CD14-positive monocyte (primary cell): ENCODE results near the gene MYO1E. TPM values are rescaled to one million over a fixed set of nuclear protein-coding genes. Genes with fewer than 3 reads are reported as not detected.
A peak's percentile ranks its signal among the peaks of the same experiment; 100 is the strongest.

Experiments used
- DNase-seq, 3 donors: peaks; one replicate each; pipeline ENCODE4 v3.0.0-alpha.2; 2011 to 2022
- H2AFZ ChIP-seq: 2 replicates; pipeline ENCODE4 v1.6.0; 2012; ENCODE audit warnings: mild to moderate bottlenecking, low read depth, low read length, inconsistent platforms; ENCODE audit not compliant: insufficient read depth, poor library complexity, severe bottlenecking
- H3K27ac ChIP-seq, 2 donors: 1 replicate in 1 of 2; 2 replicates in 1 of 2; pipeline ENCODE4 v1.5.1; 2012 to 2013; ENCODE audit warnings: low read length in 2 of 2, control low read depth in 1 of 2, inconsistent platforms in 1 of 2, low read depth in 1 of 2, mild to moderate bottlenecking in 1 of 2
- H3K27me3 ChIP-seq, 2 donors: one replicate each; pipeline versions ENCODE4 v1.6.0 to v1.6.1; 2011 to 2013; ENCODE audit warnings: low read length in 2 of 2; ENCODE audit not compliant: control insufficient read depth in 2 of 2, insufficient read depth in 2 of 2
- H3K36me3 ChIP-seq, 2 donors: replicated peaks in 1 of 2; 1 replicate in 1 of 2; 2 replicates in 1 of 2; pipeline versions ENCODE4 v1.5.1 to v1.6.1; 2012 to 2013; ENCODE audit warnings: low read length in 2 of 2, control low read depth in 1 of 2, inconsistent platforms in 1 of 2, mild to moderate bottlenecking in 1 of 2; ENCODE audit not compliant: insufficient read depth in 2 of 2, control insufficient read depth in 1 of 2
- H3K4me1 ChIP-seq, 2 donors: 1 replicate in 1 of 2; 2 replicates in 1 of 2; pipeline versions ENCODE4 v1.5.1 to v1.6.1; 2012 to 2013; ENCODE audit warnings: low read length in 2 of 2, control low read depth in 1 of 2, inconsistent platforms in 1 of 2, mild to moderate bottlenecking in 1 of 2, moderate library complexity in 1 of 2; ENCODE audit not compliant: insufficient read depth in 2 of 2, control insufficient read depth in 1 of 2
- H3K4me2 ChIP-seq: replicated peaks from 2 replicates; pipeline ENCODE3; 2012; ENCODE audit warnings: low read length, moderate library complexity, mild to moderate bottlenecking; ENCODE audit not compliant: poor library complexity, severe bottlenecking; ENCODE audit errors: extremely low read depth
- H3K4me3 ChIP-seq, 3 experiments: fragments of 200-600 bp in 1 of 3; sonication (generic) in 1 of 3; replicated peaks in 1 of 3; 1 replicate in 2 of 3; 2 replicates in 1 of 3; pipeline ENCODE4 v1.5.1; 2011 to 2013; ENCODE audit warnings: low read length in 3 of 3, mild to moderate bottlenecking in 3 of 3, control low read depth in 2 of 3, low read depth in 2 of 3, inconsistent platforms in 1 of 3, moderate library complexity in 1 of 3
- H3K79me2 ChIP-seq: 2 replicates; pipeline ENCODE4 v1.6.0; 2012; ENCODE audit warnings: mild to moderate bottlenecking, control low read depth, inconsistent platforms, low read length, moderate library complexity; ENCODE audit not compliant: insufficient read depth
- H3K9ac ChIP-seq: 2 replicates; pipeline ENCODE4 v1.6.0; 2017; ENCODE audit warnings: low read length, mild to moderate bottlenecking; ENCODE audit not compliant: insufficient read depth, poor library complexity, severe bottlenecking
- H3K9me3 ChIP-seq, 2 donors: replicated peaks in 1 of 2; 1 replicate in 1 of 2; 2 replicates in 1 of 2; pipeline versions ENCODE4 v1.5.1 to v1.6.1; 2012 to 2013; ENCODE audit warnings: low read length in 2 of 2, control low read depth in 1 of 2; ENCODE audit not compliant: control insufficient read depth in 1 of 2, insufficient read depth in 1 of 2
- H4K20me1 ChIP-seq: 2 replicates; pipeline ENCODE4 v1.6.0; 2012; ENCODE audit warnings: mild to moderate bottlenecking, low read length, control low read depth, moderate library complexity; ENCODE audit not compliant: insufficient read depth
- H3K27ac Mint-ChIP-seq, 7 donors: one replicate each; pipeline ENCODE4 v1.8.0; 2020; ENCODE audit warnings: mild to moderate bottlenecking in 7 of 7, mixed read lengths in 7 of 7, moderate library complexity in 6 of 7, inconsistent platforms in 2 of 7
- H3K27me3 Mint-ChIP-seq, 3 donors: one replicate each; pipeline ENCODE4 v1.8.0; 2021 to 2022; ENCODE audit warnings: low read depth in 3 of 3, mild to moderate bottlenecking in 3 of 3, mixed read lengths in 3 of 3, moderate library complexity in 3 of 3, inconsistent platforms in 1 of 3
- H3K36me3 Mint-ChIP-seq, 2 donors: one replicate each; pipeline ENCODE4 v1.8.0; 2020; ENCODE audit warnings: mixed read lengths in 2 of 2, inconsistent platforms in 1 of 2, mild to moderate bottlenecking in 1 of 2
- H3K4me1 Mint-ChIP-seq: one replicate; pipeline ENCODE4 v1.8.0; 2020; ENCODE audit warnings: mild to moderate bottlenecking, mixed read lengths
- H3K4me3 Mint-ChIP-seq, 2 donors: one replicate each; pipeline ENCODE4 v1.8.0; 2020; ENCODE audit warnings: mild to moderate bottlenecking in 2 of 2, mixed read lengths in 2 of 2, moderate library complexity in 1 of 2
- H3K9me3 Mint-ChIP-seq, 7 donors: one replicate each; pipeline ENCODE4 v1.8.0; 2020 to 2022; ENCODE audit warnings: mixed read lengths in 7 of 7, mild to moderate bottlenecking in 6 of 7, moderate library complexity in 6 of 7, inconsistent platforms in 2 of 7
- WGBS: methylation state at CpG from one replicate; pipeline ENCODE4 v1.1.5; 2013; ENCODE audit warnings: missing lambda C conversion rate; ENCODE audit not compliant: insufficient coverage; 5-methylcytosine and 5-hydroxymethylcytosine counted together
- intact Hi-C, 2 donors: fragments of 100-400 bp; cut with micrococcal nuclease; formaldehyde crosslinking; loops; one replicate each; pipeline versions ENCODE4 v1.15.0 to v1.15.1; 2023
- polyA plus RNA-seq, 3 donors: library from polyadenylated mRNA; depleted of rRNA in 1 of 3; unstranded in 2 of 3; stranded (reverse) in 1 of 3; fragments of 300-500 nt in 2 of 3; fragments of >200 nt in 1 of 3; fragmentation: Illumina TruSeq in 2 of 3; gene quantifications; 1 replicate in 2 of 3; 2 replicates in 1 of 3; pipeline ENCODE4 v1.2.3, GENCODE V29; 2012 to 2021
- TF ChIP-seq, protein P1 (sequence below): fragments of 200-600 bp; IDR thresholded peaks from one replicate; pipeline ENCODE4 v1.8.0; 2022; ENCODE audit warnings: antibody characterized with exemption, mild to moderate bottlenecking

The MYO1E gene
- polyA plus RNA-seq, 3 donors: 5.5 to 16.2 (median 6.2) TPM

DNA sequence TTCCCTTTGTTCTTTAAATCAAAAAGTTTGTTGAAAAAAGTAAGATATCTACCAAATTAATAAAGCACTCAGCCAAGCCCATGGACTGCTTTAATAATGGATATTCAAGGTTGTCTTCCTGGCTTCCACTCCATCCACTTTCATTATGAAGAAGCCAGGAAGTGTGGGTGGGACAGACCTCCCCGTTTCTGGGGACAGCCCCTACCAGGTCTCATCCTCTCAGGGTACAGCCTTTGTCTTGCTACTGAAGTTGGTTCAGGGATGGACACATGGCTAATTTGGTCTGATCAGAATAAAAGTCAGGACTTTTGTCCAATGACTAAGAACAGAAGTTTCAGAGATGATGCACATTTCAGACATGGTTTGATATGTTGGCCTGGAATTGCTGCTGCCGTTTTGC, 235.1 kb downstream of the MYO1E start:
- H3K27ac Mint-ChIP-seq: peak overlapping the region in 4 of 7 donors; percentile 46 to 65 (median 60)
- no peaks in the 10 kb centered on the region for H3K4me1 Mint-ChIP-seq
- H3K36me3 Mint-ChIP-seq: peaks cover 72 to 95% of the 10 kb centered on the region in 2 donors
- intact Hi-C loops: no loop called here
- Histone ChIP-seq H3K4me3 (no peak overlapping the region), H3K4me1 (no peaks in the 10 kb centered on the region), H3K27ac (peak overlapping the region in 1 of 2 donors; percentile 32), H3K79me2 (no peaks in the 10 kb centered on the region), H3K27me3 (no peaks in the 10 kb centered on the region), H4K20me1 (no peaks in the 10 kb centered on the region), H3K4me2 (no peak overlapping the region), H3K9me3 (no peaks in the 10 kb centered on the region), H2AFZ (no peak overlapping the region), H3K36me3 (peaks cover 65 to 92% of the 10 kb centered on the region in 2 donors), H3K9ac (no peak overlapping the region)
- DNase-seq: no peak
- H3K9me3 Mint-ChIP-seq: peaks cover 0 to 2% (median 0%) of the 10 kb centered on the region in 7 donors
- TF ChIP-seq, protein P1, sequence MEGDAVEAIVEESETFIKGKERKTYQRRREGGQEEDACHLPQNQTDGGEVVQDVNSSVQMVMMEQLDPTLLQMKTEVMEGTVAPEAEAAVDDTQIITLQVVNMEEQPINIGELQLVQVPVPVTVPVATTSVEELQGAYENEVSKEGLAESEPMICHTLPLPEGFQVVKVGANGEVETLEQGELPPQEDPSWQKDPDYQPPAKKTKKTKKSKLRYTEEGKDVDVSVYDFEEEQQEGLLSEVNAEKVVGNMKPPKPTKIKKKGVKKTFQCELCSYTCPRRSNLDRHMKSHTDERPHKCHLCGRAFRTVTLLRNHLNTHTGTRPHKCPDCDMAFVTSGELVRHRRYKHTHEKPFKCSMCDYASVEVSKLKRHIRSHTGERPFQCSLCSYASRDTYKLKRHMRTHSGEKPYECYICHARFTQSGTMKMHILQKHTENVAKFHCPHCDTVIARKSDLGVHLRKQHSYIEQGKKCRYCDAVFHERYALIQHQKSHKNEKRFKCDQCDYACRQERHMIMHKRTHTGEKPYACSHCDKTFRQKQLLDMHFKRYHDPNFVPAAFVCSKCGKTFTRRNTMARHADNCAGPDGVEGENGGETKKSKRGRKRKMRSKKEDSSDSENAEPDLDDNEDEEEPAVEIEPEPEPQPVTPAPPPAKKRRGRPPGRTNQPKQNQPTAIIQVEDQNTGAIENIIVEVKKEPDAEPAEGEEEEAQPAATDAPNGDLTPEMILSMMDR: no peak
- H3K27me3 Mint-ChIP-seq: peaks cover 0 to 1% (median 0%) of the 10 kb centered on the region in 3 donors
- H3K4me3 Mint-ChIP-seq: no peak overlapping the region
- WGBS: 89% methylated on average over 1 of the region's 2 CpGs

DNA sequence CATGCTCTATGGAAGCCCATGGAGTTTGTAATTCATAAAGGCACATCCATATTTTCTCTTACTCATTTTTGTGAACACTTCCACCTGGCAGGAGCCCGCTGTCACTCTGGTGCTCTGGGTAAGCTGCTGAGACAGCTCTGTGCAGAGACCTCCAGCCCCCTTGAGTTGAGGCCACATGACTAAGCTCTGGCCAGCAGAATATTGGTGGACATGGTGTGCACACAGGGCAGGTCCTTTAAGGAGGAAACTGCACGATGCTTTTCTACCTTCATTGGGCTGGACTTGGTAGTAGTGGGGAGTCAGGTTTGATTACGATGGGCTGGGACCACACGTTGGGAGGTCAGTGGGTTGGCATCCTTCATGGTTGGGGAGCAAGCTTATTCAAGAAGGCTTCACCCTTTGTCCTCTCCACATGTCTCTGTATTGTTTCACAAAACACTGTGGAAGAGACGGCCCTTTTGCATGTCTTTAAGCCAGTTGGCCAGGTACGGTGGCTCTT, 238.7 kb downstream of the MYO1E start:
- no peak overlapping the region for H3K4me2 ChIP-seq
- DNase-seq: no peak
- no peak overlapping the region for H3K4me3 ChIP-seq
- H3K9ac ChIP-seq: no peak overlapping the region
- H3K36me3 ChIP-seq: peaks cover 61 to 98% of the 10 kb centered on the region in 2 donors
- Mint-ChIP-seq H3K27ac (peak overlapping the region in 1 of 7 donors; percentile 22), H3K4me3 (no peak overlapping the region), H3K9me3 (peaks cover 0 to 3% (median 0%) of the 10 kb centered on the region in 7 donors), H3K36me3 (peaks cover 83 to 97% of the 10 kb centered on the region in 2 donors), H3K4me1 (no peaks in the 10 kb centered on the region), H3K27me3 (no peaks in the 10 kb centered on the region)
- intact Hi-C loops: no loop called here
- no peaks in the 10 kb centered on the region for H3K27me3 ChIP-seq
- H3K79me2 ChIP-seq: peaks cover 13% of the 10 kb centered on the region
- no peak overlapping the region for H2AFZ ChIP-seq
- 95% methylated on average over 3 of the region's 6 CpGs for WGBS
- H3K9me3 ChIP-seq: no peaks in the 10 kb centered on the region
- H3K27ac ChIP-seq: peak overlapping the region in 1 of 2 donors; percentile 48
- TF ChIP-seq, protein P1: no peak
- H4K20me1 ChIP-seq: no peaks in the 10 kb centered on the region
- H3K4me1 ChIP-seq: no peaks in the 10 kb centered on the region
